ENCODE measurements around the gene TCF7L1.

GRCh38 chr2:85154048-85154753, 21.0 kb downstream of the TCF7L1 start:
- no peak for TF ChIP-seq POLR2A (IDR thresholded peaks at IDR 0.05; ENCODE audit: low read length)
- no peak for TF ChIP-seq GATA1 (IDR thresholded peaks at IDR 0.05; ENCODE audit: low read depth, low read length)

All from erythroblast (primary cell).